Common myeloid progenitor, CD34-positive (primary cell): ENCODE data around the gene ARHGEF16.

Experiments
- CTCF ChIA-PET: fragments of 350-600 bp; sonication (Branson Sonifier 250); formaldehyde crosslinking; loops from one replicate; lab custom pipeline; 2021; ENCODE audit warnings: antibody characterized with exemption; lab: Charles Lee
- POLR2A ChIA-PET: fragments of 350-600 bp; sonication (Branson Sonifier 250); formaldehyde crosslinking; loops from one replicate; lab custom pipeline; 2021; ENCODE audit warnings: antibody characterized with exemption; lab: Charles Lee
- DNase-seq, 3 donors: peaks; one replicate each; pipeline versions ENCODE4 v3.0.0 to v3.0.0-alpha.2; 2013
- H3K27ac ChIP-seq, 2 experiments: 1 replicate in 1 of 2; 2 replicates in 1 of 2; pipeline ENCODE4 v1.7.0; 2013; ENCODE audit warnings: inconsistent platforms in 2 of 2, low read length in 2 of 2, mild to moderate bottlenecking in 2 of 2, low read depth in 1 of 2, moderate library complexity in 1 of 2; ENCODE audit not compliant: severe bottlenecking in 2 of 2, insufficient read depth in 1 of 2, poor library complexity in 1 of 2
- H3K27me3 ChIP-seq, 5 experiments: replicated peaks in 2 of 5; 1 replicate in 3 of 5; 2 replicates in 2 of 5; pipeline versions ENCODE4 v1.6.1 to v1.7.0; 2013; ENCODE audit warnings: low read length in 4 of 5, mild to moderate bottlenecking in 2 of 5, moderate library complexity in 2 of 5, inconsistent platforms in 1 of 5; ENCODE audit not compliant: insufficient read depth in 5 of 5, control insufficient read depth in 4 of 5
- H3K36me3 ChIP-seq, 4 experiments: 1 replicate in 2 of 4; 2 replicates in 2 of 4; pipeline versions ENCODE4 v1.6.1 to v1.7.0; 2013; ENCODE audit warnings: low read length in 3 of 4, control low read depth in 1 of 4, mild to moderate bottlenecking in 1 of 4; ENCODE audit not compliant: control insufficient read depth in 4 of 4, insufficient read depth in 4 of 4
- H3K4me1 ChIP-seq, 4 experiments: 1 replicate in 3 of 4; 2 replicates in 1 of 4; pipeline versions ENCODE4 v1.6.1 to v1.7.1; 2013; ENCODE audit warnings: low read length in 3 of 4, mild to moderate bottlenecking in 3 of 4, control low read depth in 1 of 4, inconsistent platforms in 1 of 4, moderate library complexity in 1 of 4; ENCODE audit not compliant: control insufficient read depth in 4 of 4, insufficient read depth in 4 of 4; ENCODE audit errors: control extremely low read depth in 1 of 4
- H3K4me3 ChIP-seq, 7 experiments: 1 replicate in 4 of 7; 2 replicates in 3 of 7; pipeline versions ENCODE4 v1.5.1 to v1.7.0; 2013; ENCODE audit warnings: mild to moderate bottlenecking in 7 of 7, low read length in 6 of 7, moderate library complexity in 6 of 7, inconsistent platforms in 2 of 7, low read depth in 2 of 7, control low read depth in 1 of 7; ENCODE audit not compliant: insufficient read depth in 4 of 7, control insufficient read depth in 1 of 7; ENCODE audit errors: extremely low read depth in 1 of 7
- H3K9me3 ChIP-seq, 5 experiments: 1 replicate in 4 of 5; 2 replicates in 1 of 5; pipeline versions ENCODE4 v1.6.1 to v1.7.1; 2013; ENCODE audit warnings: low read length in 4 of 5, mild to moderate bottlenecking in 2 of 5, inconsistent platforms in 1 of 5, low read depth in 1 of 5, moderate library complexity in 1 of 5; ENCODE audit not compliant: control insufficient read depth in 4 of 5, insufficient read depth in 2 of 5; ENCODE audit errors: control extremely low read depth in 1 of 5
- WGBS: methylation state at CpG from one replicate; pipeline ENCODE4 v1.1.5; 2013; ENCODE audit not compliant: insufficient coverage; 5-methylcytosine and 5-hydroxymethylcytosine counted together

The ARHGEF16 gene

GRCh38 chr1:3482378-3482849 is 27.9 kb downstream of the ARHGEF16 start:
- H3K27me3 ChIP-seq: peaks cover 0 to 24% (median 0%) of the 10 kb centered on the region in 5 experiments
- peaks cover 0 to 1% (median 0%) of the 10 kb centered on the region in 4 experiments for H3K4me1 ChIP-seq
- 50% methylated on average over 18 of the region's 18 CpGs for WGBS
- ChIA-PET POLR2A (no interaction called here), CTCF (interaction anchor here (1.0 to 3.8 kb wide), 7 partner anchors 10 to 138 kb away, joined by 3 to 26 read pairs (median 4); no protein-coding TSS in a partner anchor)
- H3K36me3 ChIP-seq: no peaks in the 10 kb centered on the region
- peak in 2 of 3 donors; percentile 49 to 54 for DNase-seq
- no peaks in the 10 kb centered on the region for H3K9me3 ChIP-seq
- no peak overlapping the region for H3K27ac ChIP-seq
- no peak overlapping the region for H3K4me3 ChIP-seq

GRCh38 chr1:3483380-3483779 is 28.9 kb downstream of the ARHGEF16 start:
- peaks cover 0 to 24% (median 0%) of the 10 kb centered on the region in 5 experiments for H3K27me3 ChIP-seq
- peaks cover 0 to 3% (median 0%) of the 10 kb centered on the region in 4 experiments for H3K36me3 ChIP-seq
- H3K4me3 ChIP-seq: no peak overlapping the region
- WGBS: 93% methylated on average over 11 of the region's 14 CpGs
- H3K4me1 ChIP-seq: peaks cover 0 to 1% (median 0%) of the 10 kb centered on the region in 4 experiments
- no peak for DNase-seq
- H3K27ac ChIP-seq: no peak overlapping the region
- CTCF ChIA-PET: interaction anchor here (1.0 to 3.8 kb wide), 6 partner anchors 9 to 137 kb away, joined by 3 to 26 read pairs (median 4); no protein-coding TSS in a partner anchor
- H3K9me3 ChIP-seq: peaks cover 0 to 3% (median 3%) of the 10 kb centered on the region in 5 experiments
- POLR2A ChIA-PET: no interaction called here

GRCh38 chr1:3483801-3484444 is 29.5 kb downstream of the ARHGEF16 start:
- peaks cover 0 to 1% (median 0%) of the 10 kb centered on the region in 4 experiments for H3K4me1 ChIP-seq
- H3K36me3 ChIP-seq: peaks cover 0 to 9% (median 5%) of the 10 kb centered on the region in 4 experiments
- H3K27me3 ChIP-seq: peaks cover 0 to 24% (median 0%) of the 10 kb centered on the region in 5 experiments
- CTCF ChIA-PET: interaction anchor here (0.8 to 2.8 kb wide), 4 partner anchors 17 to 135 kb away, joined by 3 to 21 read pairs (median 8); no protein-coding TSS in a partner anchor
- 65% methylated on average over 23 of the region's 31 CpGs for WGBS
- DNase-seq: peak in 2 of 3 donors; percentile 34 to 48
- peaks cover 0 to 9% (median 8%) of the 10 kb centered on the region in 5 experiments for H3K9me3 ChIP-seq
- no peak overlapping the region for H3K27ac ChIP-seq
- H3K4me3 ChIP-seq: no peak overlapping the region
- POLR2A ChIA-PET: no interaction called here

GRCh38 chr1:3485016-3485415 is 30.6 kb downstream of the ARHGEF16 start:
- Histone ChIP-seq H3K36me3 (peaks cover under 1 to 20% (median 10%) of the 10 kb centered on the region in 4 experiments), H3K4me3 (no peak overlapping the region), H3K4me1 (peaks cover 0 to 1% (median 0%) of the 10 kb centered on the region in 4 experiments), H3K27ac (no peak overlapping the region), H3K27me3 (peaks cover 0 to 13% (median 0%) of the 10 kb centered on the region in 5 experiments), H3K9me3 (peaks cover 0 to 14% (median 10%) of the 10 kb centered on the region in 5 experiments)
- CTCF ChIA-PET: interaction anchor here (1.0 to 2.8 kb wide), 4 partner anchors 14 to 134 kb away, joined by 3 to 21 read pairs (median 8); no protein-coding TSS in a partner anchor
- WGBS: 98% methylated on average over 13 of the region's 14 CpGs
- no peak for DNase-seq
- POLR2A ChIA-PET: no interaction called here

- Histone ChIP-seq H3K4me1 (peaks cover 0 to 8% (median 4%) of the 10 kb centered on the region in 4 experiments), H3K9me3 (peaks cover 0 to 14% (median 10%) of the 10 kb centered on the region in 5 experiments), H3K36me3 (peaks cover 4 to 28% (median 15%) of the 10 kb centered on the region in 4 experiments), H3K27me3 (no peaks in the 10 kb centered on the region), H3K4me3 (no peak overlapping the region), H3K27ac (no peak overlapping the region)
- CTCF ChIA-PET: interaction anchor here (1.1 to 1.7 kb wide), 3 partner anchors 35 to 134 kb away, joined by 3 to 11 read pairs (median 6); no protein-coding TSS in a partner anchor
- 95% methylated on average over 3 of the region's 4 CpGs for WGBS
- POLR2A ChIA-PET: no interaction called here
- DNase-seq: no peak
These were observed 34.0 kb downstream of the ARHGEF16 start for GRCh38 chr1:3488432-3488831.

- Histone ChIP-seq H3K9me3 (peaks cover 0 to 14% (median 10%) of the 10 kb centered on the region in 5 experiments), H3K27ac (no peak overlapping the region), H3K27me3 (no peaks in the 10 kb centered on the region), H3K36me3 (peaks cover 4 to 43% (median 19%) of the 10 kb centered on the region in 4 experiments), H3K4me3 (no peak overlapping the region), H3K4me1 (peaks cover 0 to 8% (median 3%) of the 10 kb centered on the region in 4 experiments)
- 92% methylated on average over 12 of the region's 23 CpGs for WGBS
- ChIA-PET CTCF (interaction anchor here (0.7 to 2.5 kb wide), 21 partner anchors 9 to 139 kb away, joined by 3 to 13 read pairs (median 5); no protein-coding TSS in a partner anchor), POLR2A (interaction anchor here (0.7 kb wide), 1 partner anchor 12 kb away, joined by 3 read pairs; no protein-coding TSS in a partner anchor)
- DNase-seq: no peak
These were observed 35.7 kb downstream of the ARHGEF16 start for GRCh38 chr1:3490046-3490745.
